ENCODE measurements around the gene WDR90.

The WDR90 gene

GRCh38 chr16:640614-641013, 8.6 kb upstream of the WDR90 start:
- DNase-seq = no peak

- peak; percentile 48 for DNase-seq
These were observed 7.6 kb upstream of the WDR90 start, which contains the start of gene MCRIP2 for GRCh38 chr16:641326-642188. TSS of gene MCRIP2 (plus strand) at chr16:641828. CDS start at chr16:641992, 164 bp downstream.

- no peak for DNase-seq
These were observed 6.7 kb upstream of the WDR90 start for GRCh38 chr16:642189-643049.

- no peak for DNase-seq
These were observed 6.2 kb upstream of the WDR90 start for GRCh38 chr16:643050-643368.

GRCh38 chr16:644556-644955, 4.6 kb upstream of the WDR90 start:
- DNase-seq = no peak

- DNase-seq = no peak
These were observed 3.1 kb upstream of the WDR90 start for GRCh38 chr16:645852-646678.

- no peak for DNase-seq
These were observed 2.4 kb upstream of the WDR90 start for GRCh38 chr16:646679-647172.

GRCh38 chr16:647173-647902, 1.8 kb upstream of the WDR90 start:
- no peak for DNase-seq

GRCh38 chr16:648071-648780, 939 bp upstream of the WDR90 start:
- DNase-seq = no peak

GRCh38 chr16:649631-650030, 466 bp downstream of the WDR90 start:
- DNase-seq = no peak

- DNase-seq = no peak
These were observed 2.7 kb downstream of the WDR90 start for GRCh38 chr16:651844-652243.

GRCh38 chr16:652454-653305, 3.5 kb downstream of the WDR90 start:
- DNase-seq = no peak

GRCh38 chr16:654034-654433, 4.9 kb downstream of the WDR90 start:
- DNase-seq = no peak

- DNase-seq = no peak
These were observed 8.3 kb downstream of the WDR90 start for GRCh38 chr16:657487-657886.

- no peak for DNase-seq
These were observed 9.8 kb downstream of the WDR90 start for GRCh38 chr16:658679-659571.

GRCh38 chr16:659618-660017, 10.5 kb downstream of the WDR90 start:
- no peak for DNase-seq

- DNase-seq = no peak
These were observed 10.9 kb downstream of the WDR90 start for GRCh38 chr16:660132-660458.

- peak; percentile 61 for DNase-seq
These were observed 11.5 kb downstream of the WDR90 start for GRCh38 chr16:660459-661183.

Data from T-helper 9 cell (primary cell).